ENCODE data around the gene NEB.

- TF ChIP-seq CTCF (IDR thresholded peaks at IDR 0.05; ENCODE audit: low read depth, low read length, poor library complexity, severe bottlenecking) = no peak
- no peak for TF ChIP-seq EZH2phosphoT487 (IDR thresholded peaks at IDR 0.05; ENCODE audit: borderline replicate concordance, low read length)
Observed at GRCh38 chr2:151780938-151781337, 46.7 kb upstream of the NEB start.
